Measurements from ENCODE around the gene SSPN.

The SSPN gene

GRCh38 chr12:26187014-26187798, 8.2 kb upstream of the SSPN start:
- no peak for DNase-seq

- DNase-seq = peak; percentile 95
These were observed 7.2 kb upstream of the SSPN start for GRCh38 chr12:26188127-26188526.

- peak; percentile 29 for DNase-seq
These were observed 6.7 kb upstream of the SSPN start for GRCh38 chr12:26188641-26189040.

- DNase-seq = no peak
These were observed 3.2 kb upstream of the SSPN start for GRCh38 chr12:26192142-26192541.

GRCh38 chr12:26193539-26193938, 1.8 kb upstream of the SSPN start:
- no peak for DNase-seq

- peak; percentile 59 for DNase-seq
These were observed 458 bp downstream of the SSPN start for GRCh38 chr12:26195641-26196420.

GRCh38 chr12:26196421-26196716, 996 bp downstream of the SSPN start:
- DNase-seq = peak; percentile 32

GRCh38 chr12:26197832-26198231, 2.5 kb downstream of the SSPN start:
- no peak for DNase-seq

- DNase-seq = peak; percentile 82
These were observed 3.4 kb downstream of the SSPN start for GRCh38 chr12:26198742-26199141.

- no peak for DNase-seq
These were observed 7.9 kb downstream of the SSPN start for GRCh38 chr12:26203167-26203780.

GRCh38 chr12:26204612-26205289, 9.4 kb downstream of the SSPN start:
- DNase-seq = peak; percentile 40

- no peak for DNase-seq
These were observed 9.9 kb downstream of the SSPN start for GRCh38 chr12:26205298-26205697.

GRCh38 chr12:26205941-26206340, 10.6 kb downstream of the SSPN start:
- DNase-seq = no peak

GRCh38 chr12:26211331-26211730, 16.0 kb downstream of the SSPN start:
- no peak for DNase-seq

GRCh38 chr12:26212396-26212795, 17.0 kb downstream of the SSPN start:
- no peak for DNase-seq

- DNase-seq = no peak
These were observed 17.6 kb downstream of the SSPN start for GRCh38 chr12:26212988-26213387.

- DNase-seq = no peak
These were observed 18.7 kb downstream of the SSPN start for GRCh38 chr12:26214121-26214520.

GRCh38 chr12:26219736-26220135, 24.4 kb downstream of the SSPN start:
- DNase-seq = no peak

- no peak for DNase-seq
These were observed 29.3 kb downstream of the SSPN start for GRCh38 chr12:26224657-26225056.

- DNase-seq = no peak
These were observed 30.7 kb downstream of the SSPN start for GRCh38 chr12:26226122-26226521.

- DNase-seq = peak; percentile 40
These were observed 31.4 kb downstream of the SSPN start for GRCh38 chr12:26226629-26227360.

- DNase-seq = no peak
These were observed 32.0 kb downstream of the SSPN start for GRCh38 chr12:26227361-26227745.

- DNase-seq = no peak
These were observed 34.5 kb downstream of the SSPN start for GRCh38 chr12:26229910-26230309.
